GM10847 (cell line): ENCODE measurements around the gene OTOG.

ENCODE experiments used
- POLR2A ChIP-seq: IDR thresholded peaks from 2 replicates; pipeline ENCODE4 v1.6.1; 2011; ENCODE audit not compliant: insufficient read length; ENCODE audit errors: extremely low read depth

The OTOG gene

DNA sequence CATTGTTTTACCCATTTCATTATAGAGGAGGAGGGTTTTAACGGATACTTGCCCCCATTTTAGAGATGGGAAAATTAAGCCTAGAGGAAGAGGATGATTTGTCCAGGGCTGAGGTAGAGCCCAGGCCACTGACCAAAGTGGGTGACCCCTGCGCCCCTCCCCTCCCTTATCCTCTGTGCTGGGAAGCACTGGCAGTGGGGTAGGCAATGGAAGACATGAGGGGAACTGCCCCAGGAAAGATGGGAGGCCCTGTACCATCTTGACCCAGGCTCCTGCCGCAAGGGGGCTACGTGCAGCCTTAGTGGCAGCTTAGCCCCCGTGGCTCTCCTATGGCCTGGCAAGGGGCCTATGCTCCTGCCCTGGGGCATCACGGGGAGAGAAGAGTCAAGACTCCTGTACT, 95.9 kb downstream of the OTOG start:
- TF ChIP-seq POLR2A: no peak

DNA sequence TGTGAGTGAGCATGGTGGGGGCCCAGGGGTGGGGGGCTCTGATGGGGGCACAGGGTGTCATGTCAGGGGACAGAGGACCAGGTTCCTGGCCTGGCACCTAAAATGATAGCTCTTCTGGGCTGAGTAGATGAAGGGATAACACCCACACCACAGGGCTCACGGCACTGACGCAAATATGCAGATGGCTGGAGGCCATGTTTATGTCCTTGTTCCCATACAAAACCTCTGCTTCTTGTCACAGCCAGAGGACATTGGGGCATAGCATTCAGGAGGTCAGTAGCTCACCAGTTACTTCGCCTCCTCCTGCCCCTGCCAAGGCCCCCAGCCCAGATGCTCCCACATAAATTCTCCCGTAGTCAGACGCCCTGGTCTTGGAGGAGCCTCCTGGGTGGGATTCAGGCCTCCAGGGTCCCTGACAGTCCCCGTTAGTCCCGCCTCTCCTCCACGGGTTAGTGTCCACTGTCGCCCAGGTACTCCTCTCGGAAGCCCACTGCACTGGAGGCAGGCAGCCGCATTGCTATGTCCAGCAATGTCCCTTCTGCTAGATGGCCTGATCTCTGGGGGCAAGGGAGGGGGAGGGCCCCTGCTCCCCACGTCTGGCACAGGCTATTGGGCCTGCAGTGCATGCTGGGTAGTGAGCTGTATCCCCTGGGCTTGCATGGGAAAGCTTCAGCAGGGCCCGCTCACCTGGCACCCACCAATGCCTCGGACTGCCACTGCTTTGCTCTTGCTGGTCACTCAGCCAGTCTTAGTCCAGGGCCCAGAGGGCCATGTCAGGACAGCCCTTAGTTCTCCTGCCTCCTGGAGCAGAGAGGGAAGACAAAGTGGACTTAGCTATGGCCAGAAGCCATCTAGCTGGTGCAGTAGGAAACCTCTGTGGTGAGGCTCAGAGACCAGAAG, 96.7 kb downstream of the OTOG start:
- no peak for TF ChIP-seq POLR2A

DNA sequence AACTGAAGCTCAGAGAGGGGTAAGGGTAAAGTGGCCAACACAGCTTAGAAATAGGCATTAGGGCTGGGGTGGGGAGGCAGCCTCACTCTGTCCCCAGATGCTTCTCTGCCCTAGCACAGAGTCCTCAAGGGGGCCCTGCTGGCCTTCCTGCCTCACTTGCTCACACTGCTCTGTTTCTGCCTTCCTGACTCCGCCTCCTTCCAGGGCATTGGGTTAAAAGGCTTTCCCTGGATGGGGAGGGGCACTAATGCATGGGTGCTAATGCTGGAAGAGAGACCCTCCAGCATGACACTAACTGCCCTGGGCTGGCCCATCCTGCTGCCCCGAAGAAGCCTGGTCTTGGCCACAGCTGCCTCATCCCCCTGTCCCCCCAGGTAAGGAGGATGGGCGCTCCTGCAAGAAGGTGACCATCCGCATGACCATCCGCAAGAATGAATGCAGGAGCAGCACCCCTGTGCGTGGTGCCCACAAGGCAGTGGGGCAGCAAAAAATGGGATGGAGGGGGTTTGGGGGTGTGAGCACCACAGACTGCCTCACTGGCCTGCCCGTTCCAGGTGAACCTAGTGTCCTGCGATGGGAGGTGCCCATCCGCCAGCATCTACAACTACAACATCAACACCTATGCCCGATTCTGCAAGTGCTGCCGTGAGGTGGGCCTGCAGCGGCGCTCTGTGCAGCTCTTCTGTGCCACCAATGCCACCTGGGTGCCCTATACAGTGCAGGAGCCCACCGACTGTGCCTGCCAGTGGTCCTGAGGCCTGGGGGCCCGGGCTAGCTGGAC, 98.3 kb downstream of the OTOG start:
- TF ChIP-seq POLR2A: no peak

GRCh38 chr11:17646451-17647145, 99.5 kb downstream of the OTOG start:
- no peak for TF ChIP-seq POLR2A

GRCh38 chr11:17648528-17648927, 101.5 kb downstream of the OTOG start:
- no peak for TF ChIP-seq POLR2A

DNA sequence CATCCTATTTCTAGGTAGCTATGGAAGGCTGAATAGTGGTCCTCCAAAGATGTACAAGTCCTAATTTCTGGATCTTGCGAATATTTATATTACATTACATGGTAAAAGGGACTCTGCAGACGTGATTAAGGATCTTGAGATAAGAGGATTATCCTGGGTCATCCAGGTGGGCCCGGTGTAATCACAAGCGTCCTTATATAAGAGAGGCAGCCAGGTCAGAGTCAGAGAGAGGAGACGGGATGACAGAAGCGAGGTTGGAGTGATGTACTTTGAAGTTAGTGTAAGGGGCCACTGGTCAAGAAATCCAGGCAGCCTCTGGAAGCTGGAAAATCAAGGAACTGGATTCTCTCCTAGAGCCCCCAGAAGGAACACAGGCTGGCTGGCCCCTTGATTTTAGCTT, 102.2 kb downstream of the OTOG start:
- TF ChIP-seq POLR2A: no peak

- TF ChIP-seq POLR2A: no peak
Observed at GRCh38 chr11:17649696-17650095, 102.6 kb downstream of the OTOG start.

GRCh38 chr11:17650127-17650911, 103.3 kb downstream of the OTOG start:
- no peak for TF ChIP-seq POLR2A

DNA sequence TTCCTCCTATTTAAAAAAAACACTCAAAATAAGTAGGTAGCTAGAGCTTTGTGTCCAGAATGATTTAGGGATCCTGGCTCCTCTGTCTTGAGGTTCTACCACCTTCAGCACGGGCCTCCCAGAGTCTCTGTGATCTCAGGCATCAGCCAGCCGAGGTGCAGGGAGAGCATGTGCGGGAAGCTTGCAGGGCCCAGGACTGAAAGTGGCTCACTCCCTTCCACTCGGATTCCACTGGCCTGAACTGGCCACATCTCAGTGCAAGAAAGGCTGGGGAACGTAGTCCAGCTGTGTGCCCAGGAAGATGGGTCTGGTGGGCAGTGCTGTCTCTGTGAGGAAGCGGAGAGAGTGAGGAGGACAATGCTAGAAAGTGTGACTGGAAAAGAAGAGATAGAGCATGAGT, 104.0 kb downstream of the OTOG start:
- no peak for TF ChIP-seq POLR2A

DNA sequence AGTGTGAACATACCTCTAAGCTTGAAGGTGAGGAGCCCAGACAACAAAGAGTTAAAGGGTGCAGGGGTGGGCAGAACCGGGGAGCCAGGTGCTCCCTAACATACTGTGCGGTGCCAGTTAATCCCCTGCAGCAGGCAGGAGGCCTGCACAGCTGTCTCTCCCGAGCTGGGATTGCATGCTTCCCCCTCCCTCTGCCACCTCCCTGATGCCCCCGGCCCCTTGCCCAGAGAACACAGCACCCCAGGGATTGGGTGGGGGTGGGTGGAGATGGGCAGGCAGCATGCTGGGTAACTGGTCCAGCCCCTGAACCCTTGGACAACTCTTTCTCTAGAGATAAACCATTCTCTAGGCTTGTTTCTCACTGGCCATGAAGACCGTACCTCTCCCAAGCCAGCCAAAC, 104.6 kb downstream of the OTOG start:
- no peak for TF ChIP-seq POLR2A

- no peak for TF ChIP-seq POLR2A
Observed at GRCh38 chr11:17652556-17652955, 105.5 kb downstream of the OTOG start.

- no peak for TF ChIP-seq POLR2A
Observed at GRCh38 chr11:17653611-17654010, 106.6 kb downstream of the OTOG start.

DNA sequence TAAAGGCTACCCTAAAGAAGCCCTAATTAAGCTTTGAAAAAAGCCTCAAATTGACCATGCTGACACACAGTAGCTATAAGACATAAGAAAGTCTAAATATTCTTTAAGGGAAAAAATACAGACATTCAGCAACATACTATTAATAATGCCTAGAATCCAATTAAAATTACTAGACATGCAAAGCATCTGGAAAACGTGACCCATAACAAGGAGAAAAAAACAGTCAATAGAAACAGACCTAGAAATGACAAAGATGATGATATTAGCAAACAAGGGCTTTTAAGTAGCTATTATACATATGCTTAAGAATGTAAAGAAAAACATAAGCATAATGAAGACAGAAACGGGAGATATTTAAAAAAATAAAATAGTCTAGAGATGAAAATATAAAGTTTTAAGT, 108.6 kb downstream of the OTOG start:
- TF ChIP-seq POLR2A: no peak

DNA sequence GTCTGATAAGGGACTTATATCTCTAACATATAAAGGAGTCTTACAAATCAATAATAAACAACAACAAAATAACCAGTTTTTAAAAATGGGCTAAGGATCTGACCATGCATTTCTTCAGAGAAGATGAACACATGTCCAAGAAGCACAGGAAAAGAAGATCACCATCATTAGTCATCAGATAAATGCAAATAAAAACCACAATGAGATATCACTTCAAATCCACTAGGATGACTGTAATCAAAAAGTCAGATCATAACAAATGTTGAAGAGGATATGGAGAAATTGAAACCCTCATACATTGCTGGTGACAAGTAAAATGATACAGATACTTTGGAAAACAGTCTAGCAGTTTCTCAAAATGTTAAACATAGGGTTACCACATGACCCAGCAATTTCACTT, 111.2 kb downstream of the OTOG start:
- no peak for TF ChIP-seq POLR2A

DNA sequence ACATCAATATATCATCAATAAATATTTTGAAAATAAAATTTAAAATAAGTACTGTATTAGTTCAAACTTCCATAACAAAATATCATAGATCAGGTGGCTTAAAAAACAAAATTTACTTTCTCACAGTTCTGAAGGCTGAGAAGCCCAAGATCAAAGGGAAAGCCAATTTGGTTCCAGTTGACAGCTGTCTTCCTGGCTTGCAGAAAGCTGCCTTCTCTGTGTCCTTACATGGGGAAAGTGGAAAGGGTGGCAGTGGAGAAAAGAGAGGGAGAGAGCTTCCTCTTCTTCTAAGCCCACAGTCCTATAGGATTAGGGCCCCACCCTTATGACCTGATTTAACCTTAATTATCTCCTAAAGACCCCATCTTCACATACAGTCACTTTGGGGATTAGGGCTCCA, 121.1 kb downstream of the OTOG start:
- no peak for TF ChIP-seq POLR2A
